ENCODE results near the gene PLEKHA6.

DNA sequence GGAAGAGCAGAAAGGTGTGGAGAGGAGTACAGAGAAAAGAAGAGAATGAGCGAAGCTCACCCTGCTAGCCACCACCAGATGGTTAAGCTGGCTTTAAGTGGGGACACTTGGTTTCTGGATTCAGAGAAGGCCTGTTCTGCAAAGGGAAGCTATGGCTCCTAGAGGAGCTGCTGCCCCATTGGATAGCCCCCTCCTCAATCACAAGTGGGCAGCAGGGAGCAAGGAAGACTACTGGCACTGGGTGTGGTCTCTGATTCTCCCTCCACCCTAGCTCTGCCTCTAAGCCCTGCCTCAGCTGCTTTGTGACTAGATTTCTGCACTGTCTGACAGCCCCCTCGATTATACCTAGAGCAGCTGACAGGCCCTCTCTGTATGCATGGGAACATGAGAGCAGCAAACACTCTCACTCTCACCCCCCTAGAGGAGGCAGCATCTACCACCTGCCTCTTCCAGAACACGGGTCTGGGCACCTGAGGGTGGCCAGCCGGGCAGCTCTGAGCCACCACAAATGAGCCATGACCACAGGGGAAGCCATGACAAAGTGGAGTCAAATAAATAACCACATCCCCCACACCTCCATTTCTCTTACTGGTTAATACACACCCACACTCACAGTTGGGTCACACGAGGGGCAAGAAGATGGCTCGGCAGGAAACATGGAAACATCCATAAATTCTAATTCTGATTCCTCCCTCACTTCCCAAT is 13.6 kb downstream of the PLEKHA6 start:
- TF ChIP-seq, protein P1, sequence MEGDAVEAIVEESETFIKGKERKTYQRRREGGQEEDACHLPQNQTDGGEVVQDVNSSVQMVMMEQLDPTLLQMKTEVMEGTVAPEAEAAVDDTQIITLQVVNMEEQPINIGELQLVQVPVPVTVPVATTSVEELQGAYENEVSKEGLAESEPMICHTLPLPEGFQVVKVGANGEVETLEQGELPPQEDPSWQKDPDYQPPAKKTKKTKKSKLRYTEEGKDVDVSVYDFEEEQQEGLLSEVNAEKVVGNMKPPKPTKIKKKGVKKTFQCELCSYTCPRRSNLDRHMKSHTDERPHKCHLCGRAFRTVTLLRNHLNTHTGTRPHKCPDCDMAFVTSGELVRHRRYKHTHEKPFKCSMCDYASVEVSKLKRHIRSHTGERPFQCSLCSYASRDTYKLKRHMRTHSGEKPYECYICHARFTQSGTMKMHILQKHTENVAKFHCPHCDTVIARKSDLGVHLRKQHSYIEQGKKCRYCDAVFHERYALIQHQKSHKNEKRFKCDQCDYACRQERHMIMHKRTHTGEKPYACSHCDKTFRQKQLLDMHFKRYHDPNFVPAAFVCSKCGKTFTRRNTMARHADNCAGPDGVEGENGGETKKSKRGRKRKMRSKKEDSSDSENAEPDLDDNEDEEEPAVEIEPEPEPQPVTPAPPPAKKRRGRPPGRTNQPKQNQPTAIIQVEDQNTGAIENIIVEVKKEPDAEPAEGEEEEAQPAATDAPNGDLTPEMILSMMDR (IDR thresholded peaks at IDR 0.05): no peak
- no peak for TF ChIP-seq POLR2A (IDR thresholded peaks at IDR 0.05)

All from right lobe of liver (tissue), 4 donors.